GM21786 (cell line): ENCODE measurements around the gene SMARCC1.

Experiments
- ATAC-seq: cut with Tn5 transposase; IDR thresholded peaks from one replicate; pipeline ENCODE4 v1.9.1; 2021; ENCODE audit not compliant: unreplicated experiment

Gene SMARCC1

GRCh38 chr3:47636921-47637320 is 144.8 kb downstream of the SMARCC1 start:
- ATAC-seq, result no peak

- no peak for ATAC-seq
Observed at GRCh38 chr3:47636225-47636624, 145.5 kb downstream of the SMARCC1 start.

GRCh38 chr3:47635536-47635935 is 146.2 kb downstream of the SMARCC1 start:
- no peak for ATAC-seq

- no peak for ATAC-seq
Observed at GRCh38 chr3:47634996-47635395, 146.7 kb downstream of the SMARCC1 start.

GRCh38 chr3:47630810-47631209 is 150.9 kb downstream of the SMARCC1 start:
- ATAC-seq, result no peak

- ATAC-seq, result no peak
Observed at GRCh38 chr3:47629770-47630169, 151.9 kb downstream of the SMARCC1 start.

GRCh38 chr3:47628426-47628825 is 153.3 kb downstream of the SMARCC1 start:
- no peak for ATAC-seq

- no peak for ATAC-seq
Observed at GRCh38 chr3:47622671-47623461, 158.8 kb downstream of the SMARCC1 start.

GRCh38 chr3:47617086-47618010 is 164.3 kb downstream of the SMARCC1 start:
- ATAC-seq, result no peak

- ATAC-seq, result no peak
Observed at GRCh38 chr3:47614788-47615187, 166.9 kb downstream of the SMARCC1 start.

- ATAC-seq, result no peak
Observed at GRCh38 chr3:47613722-47614121, 168.0 kb downstream of the SMARCC1 start.

- no peak for ATAC-seq
Observed at GRCh38 chr3:47612879-47613278, 168.8 kb downstream of the SMARCC1 start.

GRCh38 chr3:47612178-47612577 is 169.5 kb downstream of the SMARCC1 start:
- ATAC-seq, result no peak

GRCh38 chr3:47611576-47611975 is 170.1 kb downstream of the SMARCC1 start:
- ATAC-seq, result no peak

- no peak for ATAC-seq
Observed at GRCh38 chr3:47610583-47610982, 171.1 kb downstream of the SMARCC1 start.

GRCh38 chr3:47607335-47607734 is 174.4 kb downstream of the SMARCC1 start:
- no peak for ATAC-seq

- ATAC-seq, result no peak
Observed at GRCh38 chr3:47606165-47606564, 175.5 kb downstream of the SMARCC1 start.

- ATAC-seq, result no peak
Observed at GRCh38 chr3:47605652-47606051, 176.0 kb downstream of the SMARCC1 start.

GRCh38 chr3:47604145-47604544 is 177.5 kb downstream of the SMARCC1 start:
- no peak for ATAC-seq

GRCh38 chr3:47603332-47603731 is 178.4 kb downstream of the SMARCC1 start:
- ATAC-seq, result no peak

- ATAC-seq, result no peak
Observed at GRCh38 chr3:47601281-47601680, 180.4 kb downstream of the SMARCC1 start.

- no peak for ATAC-seq
Observed at GRCh38 chr3:47594792-47595191, 186.9 kb downstream of the SMARCC1 start.
